Coronary artery (tissue), 2 donors: ENCODE results near the gene CEP19.
A peak's percentile ranks its signal among the peaks of the same experiment; 100 is the strongest.

Experiments
- DNase-seq: peaks from one replicate; pipeline ENCODE4 v3.0.0-alpha.2; 2017; ENCODE audit warnings: low spot score
- H3K27ac ChIP-seq, 2 donors: fragments of 200-600 bp; sonication (generic); one replicate each; pipeline ENCODE4 v1.5.1; 2016 to 2019
- H3K4me3 ChIP-seq: fragments of 200-600 bp; sonication (generic); 2 replicates; pipeline ENCODE4 v1.5.1; 2016; ENCODE audit warnings: mild to moderate bottlenecking, moderate library complexity
- CTCF ChIP-seq: fragments of 200-600 bp; sonication (generic); IDR thresholded peaks from one replicate; pipeline ENCODE4 v1.5.1; 2019; ENCODE audit warnings: antibody characterized with exemption

Gene CEP19

GRCh38 chr3:196691386-196691785 is 20.7 kb downstream of the CEP19 start:
- DNase-seq, result no peak
- no peak overlapping the region for H3K27ac ChIP-seq

GRCh38 chr3:196689941-196690660 is 21.9 kb downstream of the CEP19 start:
- DNase-seq, result no peak
- TF ChIP-seq CTCF, result no peak
- Histone ChIP-seq H3K4me3 (no peak overlapping the region), H3K27ac (no peak overlapping the region)

More at GRCh38 chr3:196691386-196691785, 20.7 kb downstream of the CEP19 start:
- no peak for TF ChIP-seq CTCF
- no peak overlapping the region for H3K4me3 ChIP-seq

GRCh38 chr3:196688349-196688748 is 23.7 kb downstream of the CEP19 start:
- H3K27ac ChIP-seq, result peak overlapping the region in 1 of 2 donors; percentile 72
- TF ChIP-seq CTCF, result no peak
- no peak for DNase-seq
- H3K4me3 ChIP-seq, result no peak overlapping the region

- H3K27ac ChIP-seq, result no peak overlapping the region
- H3K4me3 ChIP-seq, result no peak overlapping the region
- TF ChIP-seq CTCF, result no peak
- DNase-seq, result no peak
These were observed 25.6 kb downstream of the CEP19 start for GRCh38 chr3:196686436-196686835.

GRCh38 chr3:196684548-196685407 is 27.3 kb downstream of the CEP19 start:
- Histone ChIP-seq H3K4me3 (no peak overlapping the region), H3K27ac (no peak overlapping the region)
- peak; percentile 74 for DNase-seq
- TF ChIP-seq CTCF, result peak; percentile 77

GRCh38 chr3:196677931-196678330 is 34.1 kb downstream of the CEP19 start:
- no peak for DNase-seq
- Histone ChIP-seq H3K4me3 (no peak overlapping the region), H3K27ac (no peak overlapping the region)
- TF ChIP-seq CTCF, result no peak

GRCh38 chr3:196677353-196677752 is 34.7 kb downstream of the CEP19 start:
- Histone ChIP-seq H3K27ac (no peak overlapping the region), H3K4me3 (no peak overlapping the region)
- no peak for TF ChIP-seq CTCF
- DNase-seq, result no peak
